HCT116 (cell line): Measurements from ENCODE around the gene PRKN. TPM values are rescaled to one million over a fixed set of nuclear protein-coding genes. Genes with fewer than 3 reads are reported as not detected.

Experiments used
- ATAC-seq: fragments of 200-7000 bp; cut with Tn5 transposase; 2 replicates; pipeline ENCODE4 v1.9.1; 2020; ENCODE audit warnings: mild to moderate bottlenecking, moderate library complexity
- BruUV-seq: library from RNA; stranded (reverse); fragments of 400-500 nt; replicated peaks from 2 replicates; lab custom pipeline; 2021; lab: Mats Ljungman, UMichigan
- CTCF ChIA-PET: fragments of 300-600 bp; sonication (Branson Sonifier 250); formaldehyde crosslinking; loops from one replicate; lab custom pipeline; 2021; ENCODE audit warnings: antibody characterized with exemption; lab: Charles Lee
- POLR2A ChIA-PET: fragments of 300-600, 350-600 bp; sonication (Branson Sonifier 250); formaldehyde crosslinking; loops from one replicate; lab custom pipeline; 2021; ENCODE audit warnings: antibody characterized with exemption; lab: Charles Lee
- RAD21 ChIA-PET, 2 experiments: fragments of 300-600 bp; sonication (Branson Sonifier 250); formaldehyde crosslinking; loops; one replicate each; lab custom pipeline; 2023; ENCODE audit warnings: low total read pairs in 2 of 2; ENCODE audit not compliant: uncharacterized antibody in 2 of 2, unreplicated experiment in 2 of 2, low non-redundant PET in 1 of 2; lab: Charles Lee
- DNase-seq: peaks from one replicate; pipeline ENCODE4 v3.0.0-alpha.2; 2010; ENCODE audit warnings: low read depth, low spot score
- H2AFZ ChIP-seq: fragments of 200-600 bp; shearing (Covaris generic), sonication (generic); 2 replicates; pipeline ENCODE4 v1.6.1; 2017; ENCODE audit warnings: low read depth, mixed run types, mixed read lengths, antibody characterized with exemption, low read length; ENCODE audit not compliant: poor library complexity, severe bottlenecking
- H3K27ac ChIP-seq: 2 replicates; pipeline ENCODE4 v1.5.1; 2012; ENCODE audit warnings: low read depth, low read length
- H3K27me3 ChIP-seq: fragments of 200-600 bp; sonication (generic); 2 replicates; pipeline ENCODE4 v1.6.1; 2016; ENCODE audit warnings: mixed run types, low read length, mixed read lengths; ENCODE audit not compliant: insufficient read depth
- H3K36me3 ChIP-seq, 2 experiments: fragments of 200-500 bp in 1 of 2; fragments of 200-600 bp in 1 of 2; sonication (Bioruptor generic) in 1 of 2; sonication (generic) in 1 of 2; 2 replicates each; pipeline versions ENCODE4 v1.5.1 to v1.6.1; 2014 to 2016; ENCODE audit warnings: low read length in 2 of 2, inconsistent platforms in 1 of 2, mixed read lengths in 1 of 2, mixed run types in 1 of 2; ENCODE audit not compliant: insufficient read depth in 2 of 2, control insufficient read depth in 1 of 2
- H3K4me1 ChIP-seq, 2 experiments: fragments of 200-600 bp in 1 of 2; sonication (generic) in 1 of 2; 2 replicates each; pipeline versions ENCODE4 v1.5.1 to v1.6.1; 2012 to 2017; ENCODE audit warnings: low read length in 2 of 2, inconsistent platforms in 1 of 2, mild to moderate bottlenecking in 1 of 2, mixed read lengths in 1 of 2, mixed run types in 1 of 2, moderate library complexity in 1 of 2; ENCODE audit not compliant: insufficient read depth in 2 of 2, control insufficient read depth in 1 of 2
- H3K4me2 ChIP-seq: fragments of 200-600 bp; sonication (generic); 2 replicates; pipeline ENCODE4 v1.6.1; 2017; ENCODE audit warnings: mixed run types, low read length, mixed read lengths
- H3K4me3 ChIP-seq, 2 experiments: fragments of 200-600 bp in 1 of 2; sonication (generic) in 1 of 2; replicated peaks in 1 of 2; 2 replicates each; pipeline ENCODE4 v1.5.1; 2011 to 2016; ENCODE audit warnings: low read length in 2 of 2, control low read depth in 1 of 2, low read depth in 1 of 2, mild to moderate bottlenecking in 1 of 2, mixed read lengths in 1 of 2, mixed run types in 1 of 2
- H3K79me2 ChIP-seq: fragments of 200-600 bp; sonication (generic); 2 replicates; pipeline ENCODE4 v1.6.1; 2017; ENCODE audit warnings: mild to moderate bottlenecking, mixed run types, low read length, moderate library complexity, mixed read lengths; ENCODE audit not compliant: insufficient read depth
- H3K9ac ChIP-seq: fragments of 200-600 bp; sonication (generic); 2 replicates; pipeline ENCODE4 v1.6.1; 2016; ENCODE audit warnings: low read length, mixed read lengths
- H3K9me2 ChIP-seq: fragments of 200-600 bp; sonication (generic), shearing (Covaris generic); 2 replicates; pipeline ENCODE4 v1.6.1; 2017; ENCODE audit warnings: mixed run types, mild to moderate bottlenecking, moderate library complexity; ENCODE audit not compliant: insufficient read depth
- H3K9me3 ChIP-seq, 2 experiments: fragments of 200-500 bp in 1 of 2; fragments of 200-600 bp in 1 of 2; sonication (Bioruptor generic) in 1 of 2; sonication (generic) in 1 of 2; 2 replicates each; pipeline ENCODE4 v1.6.1; 2014 to 2017; ENCODE audit warnings: low read length in 2 of 2, mixed read lengths in 2 of 2, inconsistent platforms in 1 of 2, low read depth in 1 of 2, mild to moderate bottlenecking in 1 of 2, mixed run types in 1 of 2, moderate library complexity in 1 of 2; ENCODE audit not compliant: control insufficient read depth in 1 of 2, insufficient read depth in 1 of 2
- H4K20me1 ChIP-seq: fragments of 200-600 bp; sonication (generic), shearing (Covaris generic); 2 replicates; pipeline ENCODE4 v1.6.1; 2017; ENCODE audit warnings: mixed run types, mild to moderate bottlenecking, moderate library complexity; ENCODE audit not compliant: insufficient read depth
- CEBPB ChIP-seq: IDR thresholded peaks from 2 replicates; pipeline ENCODE4 v1.6.1; 2012; ENCODE audit warnings: low read depth
- EGR1 ChIP-seq: IDR thresholded peaks from 2 replicates; pipeline ENCODE4 v1.6.1; 2012; ENCODE audit warnings: low read depth
- ELF1 ChIP-seq: IDR thresholded peaks from 2 replicates; pipeline ENCODE4 v1.6.1; 2012; ENCODE audit warnings: low read depth, borderline replicate concordance
- JUND ChIP-seq: IDR thresholded peaks from 2 replicates; pipeline ENCODE4 v1.6.1; 2012
- POLR2A ChIP-seq: IDR thresholded peaks from 2 replicates; pipeline ENCODE4 v1.7.0; 2011; ENCODE audit warnings: borderline replicate concordance; ENCODE audit not compliant: insufficient read depth, insufficient read length; ENCODE audit errors: extremely low read depth
- POLR2AphosphoS5 ChIP-seq: IDR thresholded peaks from 2 replicates; pipeline ENCODE4 v1.6.1; 2011; ENCODE audit warnings: mild to moderate bottlenecking, low read depth, low read length, moderate library complexity
- SIN3A ChIP-seq: IDR thresholded peaks from 2 replicates; pipeline ENCODE4 v1.6.1; 2012; ENCODE audit warnings: low read depth
- SP1 ChIP-seq: IDR thresholded peaks from 2 replicates; pipeline ENCODE4 v1.6.1; 2012; ENCODE audit warnings: low read depth
- SRF ChIP-seq: IDR thresholded peaks from 2 replicates; pipeline ENCODE4 v1.6.1; 2012; ENCODE audit warnings: low read depth
- ZFX ChIP-seq: fragments of 450-650 bp; IDR thresholded peaks from 2 replicates; pipeline ENCODE4 v1.6.1; 2017
- ZNF274 ChIP-seq: fragments of 200-500 bp; sonication (Bioruptor generic); IDR thresholded peaks from 2 replicates; pipeline ENCODE4 v1.6.1; 2014; ENCODE audit warnings: mild to moderate bottlenecking, low read depth, low read length, inconsistent platforms
- intact Hi-C: fragments of 100-400 bp; cut with micrococcal nuclease; formaldehyde crosslinking; loops from 2 replicates; pipeline ENCODE4 v1.10.0; 2022
- total RNA-seq: library from RNA; stranded (reverse); gene quantifications from one replicate; pipeline ENCODE4 v1.2.1, GENCODE V29; 2021; ENCODE audit not compliant: unreplicated experiment
- TF ChIP-seq, protein P1 (sequence below): IDR thresholded peaks from 2 replicates; pipeline ENCODE4 v1.6.1; 2012
- TF ChIP-seq, protein P2 (sequence below): IDR thresholded peaks from 2 replicates; pipeline ENCODE4 v1.6.1; 2012
- TF ChIP-seq, protein P3 (sequence below), 3 experiments: fragments of 200-600 bp in 1 of 3; sonication (generic) in 1 of 3; IDR thresholded peaks in 2 of 3; conservative IDR thresholded peaks in 1 of 3; 2 replicates each; pipeline ENCODE4 v1.5.1; 2012 to 2017; ENCODE audit warnings: low read depth in 2 of 3, low read length in 2 of 3, antibody characterized with exemption in 1 of 3, borderline replicate concordance in 1 of 3, control low read depth in 1 of 3, mild to moderate bottlenecking in 1 of 3, mixed read lengths in 1 of 3, mixed run types in 1 of 3, moderate library complexity in 1 of 3; ENCODE audit not compliant: insufficient read depth in 1 of 3

Gene PRKN
- total RNA-seq, 1 experiment from 2014 or later = 2.6 TPM

DNA sequence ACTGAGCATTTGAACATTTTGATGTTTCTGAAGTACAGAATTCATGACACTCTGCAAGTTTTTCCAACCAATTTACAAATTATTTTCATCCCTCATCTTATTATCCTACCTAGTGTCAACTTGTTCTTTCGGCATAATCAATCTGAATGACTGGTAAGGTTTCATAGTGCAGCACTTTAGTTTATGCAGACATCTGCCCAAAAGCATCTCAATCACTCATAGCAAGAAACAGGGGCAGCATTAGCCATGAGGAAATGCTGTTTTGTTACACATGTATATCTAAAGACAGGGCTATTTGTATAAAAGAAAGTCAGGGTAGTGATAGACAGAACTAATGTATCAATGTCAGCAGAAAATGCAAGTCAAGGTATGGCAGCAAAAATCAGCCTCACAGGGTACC lies 1075.6 kb downstream of the PRKN start:
- no peaks in the 10 kb centered on the region for H3K9me3 ChIP-seq
- ATAC-seq (no peak), DNase-seq (no peak)
- intact Hi-C loops = no loop called here
- H3K9ac ChIP-seq = no peak overlapping the region
- H3K27me3 ChIP-seq = no peaks in the 10 kb centered on the region
- CTCF ChIA-PET = no interaction called here
- H3K4me1 ChIP-seq = no peaks in the 10 kb centered on the region
- no peak for TF ChIP-seq ZFX
- TF ChIP-seq JUND = no peak
- TF ChIP-seq POLR2A = no peak
- TF ChIP-seq, protein P1, sequence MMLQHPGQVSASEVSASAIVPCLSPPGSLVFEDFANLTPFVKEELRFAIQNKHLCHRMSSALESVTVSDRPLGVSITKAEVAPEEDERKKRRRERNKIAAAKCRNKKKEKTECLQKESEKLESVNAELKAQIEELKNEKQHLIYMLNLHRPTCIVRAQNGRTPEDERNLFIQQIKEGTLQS = no peak
- TF ChIP-seq SP1 = no peak
- no peak for TF ChIP-seq SRF
- TF ChIP-seq CEBPB = no peak
- TF ChIP-seq, protein P2, sequence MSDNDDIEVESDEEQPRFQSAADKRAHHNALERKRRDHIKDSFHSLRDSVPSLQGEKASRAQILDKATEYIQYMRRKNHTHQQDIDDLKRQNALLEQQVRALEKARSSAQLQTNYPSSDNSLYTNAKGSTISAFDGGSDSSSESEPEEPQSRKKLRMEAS = no peak
- no peak for TF ChIP-seq SIN3A
- no peak for TF ChIP-seq EGR1
- TF ChIP-seq ZNF274 = no peak
- TF ChIP-seq POLR2AphosphoS5 = no peak
- no peak for TF ChIP-seq ELF1
- TF ChIP-seq, protein P3, sequence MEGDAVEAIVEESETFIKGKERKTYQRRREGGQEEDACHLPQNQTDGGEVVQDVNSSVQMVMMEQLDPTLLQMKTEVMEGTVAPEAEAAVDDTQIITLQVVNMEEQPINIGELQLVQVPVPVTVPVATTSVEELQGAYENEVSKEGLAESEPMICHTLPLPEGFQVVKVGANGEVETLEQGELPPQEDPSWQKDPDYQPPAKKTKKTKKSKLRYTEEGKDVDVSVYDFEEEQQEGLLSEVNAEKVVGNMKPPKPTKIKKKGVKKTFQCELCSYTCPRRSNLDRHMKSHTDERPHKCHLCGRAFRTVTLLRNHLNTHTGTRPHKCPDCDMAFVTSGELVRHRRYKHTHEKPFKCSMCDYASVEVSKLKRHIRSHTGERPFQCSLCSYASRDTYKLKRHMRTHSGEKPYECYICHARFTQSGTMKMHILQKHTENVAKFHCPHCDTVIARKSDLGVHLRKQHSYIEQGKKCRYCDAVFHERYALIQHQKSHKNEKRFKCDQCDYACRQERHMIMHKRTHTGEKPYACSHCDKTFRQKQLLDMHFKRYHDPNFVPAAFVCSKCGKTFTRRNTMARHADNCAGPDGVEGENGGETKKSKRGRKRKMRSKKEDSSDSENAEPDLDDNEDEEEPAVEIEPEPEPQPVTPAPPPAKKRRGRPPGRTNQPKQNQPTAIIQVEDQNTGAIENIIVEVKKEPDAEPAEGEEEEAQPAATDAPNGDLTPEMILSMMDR (IDR thresholded peaks at IDR 0.05 in 2 of 3, conservative IDR thresholded peaks at IDR 0.05 in 1 of 3; ENCODE audit: borderline replicate concordance in 1 of 3, insufficient read depth in 1 of 3, low read depth in 2 of 3, low read length in 2 of 3) = no peak
- RAD21 ChIA-PET = no interaction called here
- H4K20me1 ChIP-seq = no peaks in the 10 kb centered on the region
- no peak overlapping the region for H2AFZ ChIP-seq
- H3K4me3 ChIP-seq = no peak overlapping the region
- POLR2A ChIA-PET = no interaction called here
- no peak overlapping the region for H3K27ac ChIP-seq
- H3K79me2 ChIP-seq = no peaks in the 10 kb centered on the region
- no peaks in the 10 kb centered on the region for H3K9me2 ChIP-seq
- no peaks in the 10 kb centered on the region for H3K36me3 ChIP-seq
- no TSS peak for BruUV-seq
- H3K4me2 ChIP-seq = no peak overlapping the region
